CD4-positive, alpha-beta T cell treated with Interleukin-17A for 4 hours (primary cell): ENCODE data around the gene NOMO2.
A peak's percentile ranks its signal among the peaks of the same experiment; 100 is the strongest.
"Not testable (repeated sequence)": the region's sequence is repeated elsewhere in the genome, so short reads cannot be mapped to it uniquely, and the experiment has no call there.

Experiments
- DNase-seq: peaks from one replicate; pipeline ENCODE4 v3.0.0-alpha.2; 2020; ENCODE audit warnings: mixed read lengths

NOMO2 gene, protein sequence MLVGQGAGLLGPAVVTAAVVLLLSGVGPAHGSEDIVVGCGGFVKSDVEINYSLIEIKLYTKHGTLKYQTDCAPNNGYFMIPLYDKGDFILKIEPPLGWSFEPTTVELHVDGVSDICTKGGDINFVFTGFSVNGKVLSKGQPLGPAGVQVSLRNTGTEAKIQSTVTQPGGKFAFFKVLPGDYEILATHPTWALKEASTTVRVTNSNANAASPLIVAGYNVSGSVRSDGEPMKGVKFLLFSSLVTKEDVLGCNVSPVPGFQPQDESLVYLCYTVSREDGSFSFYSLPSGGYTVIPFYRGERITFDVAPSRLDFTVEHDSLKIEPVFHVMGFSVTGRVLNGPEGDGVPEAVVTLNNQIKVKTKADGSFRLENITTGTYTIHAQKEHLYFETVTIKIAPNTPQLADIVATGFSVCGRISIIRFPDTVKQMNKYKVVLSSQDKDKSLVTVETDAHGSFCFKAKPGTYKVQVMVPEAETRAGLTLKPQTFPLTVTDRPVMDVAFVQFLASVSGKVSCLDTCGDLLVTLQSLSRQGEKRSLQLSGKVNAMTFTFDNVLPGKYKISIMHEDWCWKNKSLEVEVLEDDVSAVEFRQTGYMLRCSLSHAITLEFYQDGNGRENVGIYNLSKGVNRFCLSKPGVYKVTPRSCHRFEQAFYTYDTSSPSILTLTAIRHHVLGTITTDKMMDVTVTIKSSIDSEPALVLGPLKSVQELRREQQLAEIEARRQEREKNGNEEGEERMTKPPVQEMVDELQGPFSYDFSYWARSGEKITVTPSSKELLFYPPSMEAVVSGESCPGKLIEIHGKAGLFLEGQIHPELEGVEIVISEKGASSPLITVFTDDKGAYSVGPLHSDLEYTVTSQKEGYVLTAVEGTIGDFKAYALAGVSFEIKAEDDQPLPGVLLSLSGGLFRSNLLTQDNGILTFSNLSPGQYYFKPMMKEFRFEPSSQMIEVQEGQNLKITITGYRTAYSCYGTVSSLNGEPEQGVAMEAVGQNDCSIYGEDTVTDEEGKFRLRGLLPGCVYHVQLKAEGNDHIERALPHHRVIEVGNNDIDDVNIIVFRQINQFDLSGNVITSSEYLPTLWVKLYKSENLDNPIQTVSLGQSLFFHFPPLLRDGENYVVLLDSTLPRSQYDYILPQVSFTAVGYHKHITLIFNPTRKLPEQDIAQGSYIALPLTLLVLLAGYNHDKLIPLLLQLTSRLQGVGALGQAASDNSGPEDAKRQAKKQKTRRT

GRCh38 chr16:18561727-18562314, at the start of gene NOMO2:
NOMO2 (minus strand) TSS chr16:18562097; CDS start chr16:18562040, 57 bp downstream.
- DNase-seq, result peak; percentile 24

DNA sequence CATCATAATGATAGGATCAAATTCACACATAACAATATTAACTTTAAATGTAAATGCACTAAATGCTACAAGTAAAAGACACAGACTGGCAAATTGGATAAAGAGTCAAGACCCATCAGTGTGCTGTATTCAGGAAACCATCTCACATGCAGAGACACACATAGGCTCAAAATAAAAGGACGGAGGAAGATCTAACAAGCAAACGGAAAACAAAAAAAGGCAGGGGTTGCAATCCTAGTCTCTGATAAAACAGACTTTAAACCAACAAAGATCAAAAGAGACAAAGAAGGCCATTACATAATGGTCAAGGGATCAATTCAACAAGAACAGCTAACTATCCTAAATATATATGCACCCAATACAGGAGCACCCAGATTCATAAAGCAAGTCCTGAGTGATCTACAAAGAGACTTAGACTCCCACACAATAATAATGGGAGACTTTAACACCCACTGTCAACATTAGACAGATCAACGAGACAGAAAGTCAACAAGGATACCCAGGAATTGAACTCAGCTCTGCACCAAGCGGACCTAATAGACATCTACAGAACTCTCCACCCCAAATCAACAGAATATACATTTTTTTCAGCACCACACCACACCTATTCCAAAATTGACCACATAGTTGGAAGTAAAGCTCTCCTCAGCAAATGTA, 48.4 kb upstream of the NOMO2 start:
- not testable (repeated sequence) for DNase-seq

DNA sequence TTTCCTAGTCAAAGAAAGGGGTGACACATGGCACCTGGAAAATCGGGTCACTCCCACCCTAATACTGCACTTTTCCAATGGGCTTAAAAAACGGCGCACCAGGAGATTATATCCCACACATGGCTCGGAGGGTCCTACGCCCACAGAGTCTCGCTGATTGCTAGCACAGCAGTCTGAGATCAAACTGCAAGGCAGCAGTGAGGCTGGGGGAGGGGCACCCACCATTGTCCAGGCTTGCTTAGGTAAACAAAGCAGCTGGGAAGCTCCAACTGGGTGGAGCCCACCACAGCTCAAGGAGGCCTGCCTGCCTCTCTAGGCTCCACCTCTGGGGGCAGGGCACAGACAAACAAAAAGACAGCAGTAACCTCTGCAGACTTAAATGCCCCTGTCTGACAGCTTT, 46.4 kb upstream of the NOMO2 start:
- not testable (repeated sequence) for DNase-seq

DNA sequence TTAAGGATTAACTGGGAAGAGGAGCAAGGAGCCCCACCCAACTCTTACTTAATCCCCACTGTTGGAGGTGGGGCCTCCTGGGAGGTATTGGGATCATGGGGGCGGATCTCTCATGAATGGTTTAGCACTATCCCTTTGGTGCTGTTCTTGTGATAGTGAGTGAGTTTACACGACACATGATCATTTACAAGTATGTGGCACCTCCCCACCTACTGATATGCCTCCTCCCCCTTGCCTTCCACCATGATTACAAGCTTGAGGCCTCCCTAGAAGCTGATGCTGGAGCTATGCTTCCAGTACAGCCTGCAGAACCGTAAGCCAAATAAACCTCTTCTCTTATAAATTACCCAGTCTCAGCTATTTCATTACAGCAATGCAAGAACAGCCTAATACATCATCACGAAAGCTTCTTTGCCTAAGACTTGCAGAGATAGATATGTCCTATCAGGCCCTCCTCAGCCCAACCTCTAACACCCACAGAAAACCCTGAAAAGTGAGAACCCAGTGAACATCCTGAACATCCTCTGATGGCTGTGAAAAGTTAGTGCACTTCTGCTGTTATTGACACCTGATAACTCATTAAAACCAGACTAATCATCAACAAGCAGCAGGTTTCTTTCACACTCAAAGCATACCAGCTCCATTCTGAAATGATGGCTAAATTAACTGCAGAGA, 41.8 kb upstream of the NOMO2 start:
- DNase-seq, result not testable (repeated sequence)

DNA sequence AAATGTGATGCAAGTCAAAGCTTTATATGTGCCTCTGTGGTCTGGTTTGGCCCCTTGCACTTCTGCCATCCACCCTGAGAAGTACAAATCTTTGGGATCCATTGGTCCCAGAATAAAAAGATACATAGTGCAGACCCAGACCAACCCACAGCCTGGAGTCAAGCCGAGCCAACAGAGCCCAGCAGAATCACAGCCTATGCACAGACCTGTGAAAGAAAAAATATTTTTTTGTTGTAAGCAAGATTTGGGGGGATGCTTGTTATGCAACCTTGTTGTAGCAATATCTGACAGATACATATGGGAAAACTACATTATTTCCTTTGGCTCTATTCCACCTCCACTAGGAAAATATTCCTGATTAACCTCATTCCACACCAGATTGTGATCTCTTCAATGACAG, 36.7 kb upstream of the NOMO2 start:
- DNase-seq, result not testable (repeated sequence)

GRCh38 chr16:18597734-18598133, 35.8 kb upstream of the NOMO2 start:
- DNase-seq, result not testable (repeated sequence)

GRCh38 chr16:18597319-18597718, 35.4 kb upstream of the NOMO2 start:
- not testable (repeated sequence) for DNase-seq

GRCh38 chr16:18595796-18596195, 33.9 kb upstream of the NOMO2 start:
- not testable (repeated sequence) for DNase-seq

DNA sequence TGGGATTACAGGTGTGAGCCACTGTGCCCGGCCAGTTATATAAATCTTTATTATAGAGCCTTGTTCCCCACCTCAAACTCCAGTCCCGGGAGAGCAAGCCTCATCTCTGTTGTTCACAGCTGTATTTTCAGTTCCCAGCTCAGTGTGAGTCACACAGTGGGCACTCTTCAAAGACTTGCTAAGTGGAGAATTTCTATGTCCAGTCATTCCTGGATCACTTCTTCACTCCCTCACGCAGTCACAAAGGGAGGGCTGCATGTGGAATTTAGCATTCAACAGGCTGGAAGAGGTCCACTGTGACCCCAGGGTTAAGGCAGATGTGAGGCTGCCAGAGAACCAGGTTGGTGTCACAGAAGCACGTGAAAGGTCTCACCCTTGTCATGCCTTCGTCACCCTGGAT, 33.0 kb upstream of the NOMO2 start:
- DNase-seq, result not testable (repeated sequence)

GRCh38 chr16:18593904-18594303, 32.0 kb upstream of the NOMO2 start:
- DNase-seq, result not testable (repeated sequence)

DNA sequence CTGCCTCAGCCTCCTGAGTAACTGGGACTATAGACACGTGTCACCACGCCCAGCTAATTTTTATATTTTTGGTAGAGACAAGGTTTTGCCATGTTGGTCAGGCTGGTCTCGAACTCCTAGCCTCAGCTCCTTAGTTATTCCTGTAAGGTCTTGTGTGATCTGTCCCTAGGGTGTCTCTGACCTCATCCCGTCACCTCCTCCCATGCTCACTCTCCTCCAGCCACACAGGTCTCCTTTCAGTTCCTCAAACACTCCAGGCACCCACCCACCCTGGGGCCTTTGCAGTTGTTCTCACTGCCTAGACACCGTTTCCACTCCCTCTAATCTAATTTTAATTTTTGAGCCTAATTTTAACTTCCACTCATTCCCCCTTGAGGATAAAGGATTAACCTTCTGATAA, 31.1 kb upstream of the NOMO2 start:
- DNase-seq, result not testable (repeated sequence)

- DNase-seq, result peak; percentile 5
Measured at GRCh38 chr16:18591908-18592307, 30.0 kb upstream of the NOMO2 start.

DNA sequence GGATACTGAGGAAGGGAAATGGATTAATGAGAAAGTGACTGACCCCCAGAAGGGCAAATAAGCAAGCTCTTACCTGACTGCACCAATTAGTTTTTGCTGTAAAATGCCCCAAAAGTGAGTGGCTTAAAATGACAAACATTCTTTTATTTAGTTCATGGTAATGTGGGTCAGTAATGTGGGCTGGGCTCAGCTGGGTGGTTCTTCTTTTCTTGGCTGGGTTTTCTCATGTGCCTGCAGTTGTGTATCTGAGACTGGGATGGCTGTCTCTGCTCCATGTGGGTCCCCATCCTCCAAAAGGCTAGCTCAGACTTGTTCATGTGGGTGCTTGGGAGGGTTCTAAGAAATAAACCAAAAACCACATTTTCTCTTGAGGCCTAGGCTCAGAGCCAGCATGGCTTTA, 29.5 kb upstream of the NOMO2 start:
- not testable (repeated sequence) for DNase-seq

DNA sequence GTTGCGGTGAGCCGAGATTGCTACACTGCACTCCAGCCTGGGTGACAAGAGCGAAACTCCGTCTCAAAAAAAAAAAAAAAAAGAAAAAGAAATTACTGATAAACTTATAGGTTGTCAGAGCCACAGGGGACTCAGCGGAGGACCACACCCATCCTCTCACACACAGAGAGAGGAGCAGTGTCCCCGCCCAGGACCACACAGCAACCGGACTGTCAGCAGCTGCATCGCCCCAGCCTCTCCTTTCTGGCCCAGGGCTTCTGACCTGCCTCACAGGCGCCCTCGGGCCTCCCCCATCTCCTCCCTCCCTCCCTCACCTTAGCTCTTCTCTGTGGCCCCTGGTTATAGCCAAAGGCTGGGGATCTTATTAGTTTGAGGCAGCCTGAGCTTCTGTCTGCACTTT, 27.9 kb upstream of the NOMO2 start:
- DNase-seq, result not testable (repeated sequence)

- not testable (repeated sequence) for DNase-seq
Measured at GRCh38 chr16:18586560-18587540, 25.0 kb upstream of the NOMO2 start.

GRCh38 chr16:18585789-18586188, 23.9 kb upstream of the NOMO2 start:
- not testable (repeated sequence) for DNase-seq

- DNase-seq, result no peak
Measured at GRCh38 chr16:18582902-18583301, 21.0 kb upstream of the NOMO2 start.

DNA sequence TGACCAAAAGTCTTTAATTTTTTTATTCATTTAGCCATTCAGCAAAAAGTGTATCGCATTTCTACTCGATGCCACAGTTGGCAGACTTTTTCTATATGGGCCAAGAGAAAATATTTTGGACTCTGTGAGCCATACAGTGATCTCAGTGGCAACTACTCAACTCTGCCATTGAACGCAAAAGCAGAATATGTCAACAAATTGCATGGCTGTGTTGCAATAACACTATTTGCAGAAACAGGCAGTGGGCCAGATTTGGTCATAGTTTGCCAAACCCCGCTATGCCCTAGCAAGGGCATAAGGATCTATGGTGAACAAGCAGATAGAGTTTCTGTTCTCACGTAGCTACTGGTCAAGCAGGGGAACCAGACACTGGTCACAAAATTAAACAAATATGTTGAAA, 18.5 kb upstream of the NOMO2 start:
- DNase-seq, result not testable (repeated sequence)

GRCh38 chr16:18579261-18579660, 17.4 kb upstream of the NOMO2 start:
- DNase-seq, result not testable (repeated sequence)

DNA sequence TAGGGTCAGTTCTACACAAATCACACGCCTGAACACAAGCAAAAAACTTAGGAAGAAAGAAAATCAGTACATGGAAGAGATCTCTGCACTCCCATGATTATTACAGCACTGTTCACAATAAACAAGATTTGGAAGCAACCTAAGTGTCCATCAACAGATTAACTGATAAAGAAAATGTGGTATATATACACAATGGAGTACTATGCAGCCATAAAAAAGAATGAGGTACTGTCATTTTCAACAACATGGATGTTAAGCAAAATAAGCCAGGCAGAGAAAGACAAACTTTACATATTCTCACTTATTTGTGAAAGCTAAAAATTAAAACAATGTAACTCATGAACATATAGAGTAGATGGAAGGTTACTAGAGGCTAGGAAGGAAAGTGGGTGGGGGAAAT, 16.0 kb upstream of the NOMO2 start:
- DNase-seq, result not testable (repeated sequence)
